Measurements from ENCODE around the gene GCC2. TPM values are rescaled to one million over a fixed set of nuclear protein-coding genes. Genes with fewer than 3 reads are reported as not detected.

Gene GCC2
- total and polyA plus RNA-seq, 2 experiments from 2014 or later, result 43.4 to 172 TPM

DNA sequence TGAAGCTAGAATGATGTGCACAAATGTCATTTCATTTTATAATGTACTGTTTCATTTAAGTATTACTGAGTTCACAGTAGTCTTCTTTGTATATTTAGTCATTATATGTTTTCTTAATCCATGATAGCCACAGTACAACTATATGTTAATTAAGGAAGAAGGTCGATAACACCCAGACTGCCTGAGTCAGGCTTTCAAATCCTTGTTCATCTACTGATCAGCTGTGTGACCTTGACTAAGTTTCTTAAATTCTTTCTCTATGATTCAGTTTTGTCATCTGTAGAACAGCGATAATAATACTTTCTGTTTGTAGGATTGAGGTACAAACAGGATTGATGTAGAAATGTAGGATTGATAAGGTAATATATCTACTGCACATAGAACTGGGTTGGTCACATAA is 5.4 kb downstream of the GCC2 start:
- Histone ChIP-seq H3K4me1 (ENCODE audit: insufficient read depth) (peaks cover 12% of the 10 kb centered on the region), H2AFZ (no peak overlapping the region), H3K79me2 (replicated peaks; ENCODE audit: insufficient read depth) (peaks cover 61% of the 10 kb centered on the region), H3K36me3 (ENCODE audit: insufficient read depth) (peaks cover 41% of the 10 kb centered on the region), H3F3A (replicated peaks; ENCODE audit: low read depth) (no peaks in the 10 kb centered on the region), H3K9me2 (ENCODE audit: insufficient read depth) (no peaks in the 10 kb centered on the region), H3K4me2 (no peak overlapping the region), H4K20me1 (replicated peaks; ENCODE audit: insufficient read depth) (peaks cover 8% of the 10 kb centered on the region; the same call in 1 of the 2 replicates), H3K4me3 (no peak overlapping the region), H3K27ac (ENCODE audit: low read depth) (no peak overlapping the region), H3K27me3 (ENCODE audit: insufficient read depth) (no peaks in the 10 kb centered on the region)
- H3K4me1 Mint-ChIP-seq, result peaks cover 13% of the 10 kb centered on the region
- ATAC-seq (no peak), DNase-seq (ENCODE audit: low spot score) (no peak)
- H3K27me3 Mint-ChIP-seq (ENCODE audit: insufficient read depth, low read depth, poor library complexity), result peaks cover 2% of the 10 kb centered on the region
- H3K27ac Mint-ChIP-seq, result no peak overlapping the region
- no peak overlapping the region for H3K4me3 Mint-ChIP-seq
- H3K36me3 Mint-ChIP-seq (ENCODE audit: low read depth), result peaks cover 79% of the 10 kb centered on the region
- TF ChIP-seq ZNF114 (CRISPR knock-in tag; IDR thresholded peaks at IDR 0.05), result no peak
- no peak for TF ChIP-seq CREB1 (CRISPR knock-in tag; IDR thresholded peaks at IDR 0.05; ENCODE audit: low read depth)
- no peak for TF ChIP-seq STAT1 (IDR thresholded peaks at IDR 0.05; ENCODE audit: unreplicated experiment)
- TF ChIP-seq, protein P1, sequence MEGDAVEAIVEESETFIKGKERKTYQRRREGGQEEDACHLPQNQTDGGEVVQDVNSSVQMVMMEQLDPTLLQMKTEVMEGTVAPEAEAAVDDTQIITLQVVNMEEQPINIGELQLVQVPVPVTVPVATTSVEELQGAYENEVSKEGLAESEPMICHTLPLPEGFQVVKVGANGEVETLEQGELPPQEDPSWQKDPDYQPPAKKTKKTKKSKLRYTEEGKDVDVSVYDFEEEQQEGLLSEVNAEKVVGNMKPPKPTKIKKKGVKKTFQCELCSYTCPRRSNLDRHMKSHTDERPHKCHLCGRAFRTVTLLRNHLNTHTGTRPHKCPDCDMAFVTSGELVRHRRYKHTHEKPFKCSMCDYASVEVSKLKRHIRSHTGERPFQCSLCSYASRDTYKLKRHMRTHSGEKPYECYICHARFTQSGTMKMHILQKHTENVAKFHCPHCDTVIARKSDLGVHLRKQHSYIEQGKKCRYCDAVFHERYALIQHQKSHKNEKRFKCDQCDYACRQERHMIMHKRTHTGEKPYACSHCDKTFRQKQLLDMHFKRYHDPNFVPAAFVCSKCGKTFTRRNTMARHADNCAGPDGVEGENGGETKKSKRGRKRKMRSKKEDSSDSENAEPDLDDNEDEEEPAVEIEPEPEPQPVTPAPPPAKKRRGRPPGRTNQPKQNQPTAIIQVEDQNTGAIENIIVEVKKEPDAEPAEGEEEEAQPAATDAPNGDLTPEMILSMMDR (conservative IDR thresholded peaks at IDR 0.05; ENCODE audit: low read depth in 2 of 2), result no peak
- TF ChIP-seq EZH2phosphoT487 (IDR thresholded peaks at IDR 0.05; ENCODE audit: unreplicated experiment), result no peak
- TF ChIP-seq, protein P2, sequence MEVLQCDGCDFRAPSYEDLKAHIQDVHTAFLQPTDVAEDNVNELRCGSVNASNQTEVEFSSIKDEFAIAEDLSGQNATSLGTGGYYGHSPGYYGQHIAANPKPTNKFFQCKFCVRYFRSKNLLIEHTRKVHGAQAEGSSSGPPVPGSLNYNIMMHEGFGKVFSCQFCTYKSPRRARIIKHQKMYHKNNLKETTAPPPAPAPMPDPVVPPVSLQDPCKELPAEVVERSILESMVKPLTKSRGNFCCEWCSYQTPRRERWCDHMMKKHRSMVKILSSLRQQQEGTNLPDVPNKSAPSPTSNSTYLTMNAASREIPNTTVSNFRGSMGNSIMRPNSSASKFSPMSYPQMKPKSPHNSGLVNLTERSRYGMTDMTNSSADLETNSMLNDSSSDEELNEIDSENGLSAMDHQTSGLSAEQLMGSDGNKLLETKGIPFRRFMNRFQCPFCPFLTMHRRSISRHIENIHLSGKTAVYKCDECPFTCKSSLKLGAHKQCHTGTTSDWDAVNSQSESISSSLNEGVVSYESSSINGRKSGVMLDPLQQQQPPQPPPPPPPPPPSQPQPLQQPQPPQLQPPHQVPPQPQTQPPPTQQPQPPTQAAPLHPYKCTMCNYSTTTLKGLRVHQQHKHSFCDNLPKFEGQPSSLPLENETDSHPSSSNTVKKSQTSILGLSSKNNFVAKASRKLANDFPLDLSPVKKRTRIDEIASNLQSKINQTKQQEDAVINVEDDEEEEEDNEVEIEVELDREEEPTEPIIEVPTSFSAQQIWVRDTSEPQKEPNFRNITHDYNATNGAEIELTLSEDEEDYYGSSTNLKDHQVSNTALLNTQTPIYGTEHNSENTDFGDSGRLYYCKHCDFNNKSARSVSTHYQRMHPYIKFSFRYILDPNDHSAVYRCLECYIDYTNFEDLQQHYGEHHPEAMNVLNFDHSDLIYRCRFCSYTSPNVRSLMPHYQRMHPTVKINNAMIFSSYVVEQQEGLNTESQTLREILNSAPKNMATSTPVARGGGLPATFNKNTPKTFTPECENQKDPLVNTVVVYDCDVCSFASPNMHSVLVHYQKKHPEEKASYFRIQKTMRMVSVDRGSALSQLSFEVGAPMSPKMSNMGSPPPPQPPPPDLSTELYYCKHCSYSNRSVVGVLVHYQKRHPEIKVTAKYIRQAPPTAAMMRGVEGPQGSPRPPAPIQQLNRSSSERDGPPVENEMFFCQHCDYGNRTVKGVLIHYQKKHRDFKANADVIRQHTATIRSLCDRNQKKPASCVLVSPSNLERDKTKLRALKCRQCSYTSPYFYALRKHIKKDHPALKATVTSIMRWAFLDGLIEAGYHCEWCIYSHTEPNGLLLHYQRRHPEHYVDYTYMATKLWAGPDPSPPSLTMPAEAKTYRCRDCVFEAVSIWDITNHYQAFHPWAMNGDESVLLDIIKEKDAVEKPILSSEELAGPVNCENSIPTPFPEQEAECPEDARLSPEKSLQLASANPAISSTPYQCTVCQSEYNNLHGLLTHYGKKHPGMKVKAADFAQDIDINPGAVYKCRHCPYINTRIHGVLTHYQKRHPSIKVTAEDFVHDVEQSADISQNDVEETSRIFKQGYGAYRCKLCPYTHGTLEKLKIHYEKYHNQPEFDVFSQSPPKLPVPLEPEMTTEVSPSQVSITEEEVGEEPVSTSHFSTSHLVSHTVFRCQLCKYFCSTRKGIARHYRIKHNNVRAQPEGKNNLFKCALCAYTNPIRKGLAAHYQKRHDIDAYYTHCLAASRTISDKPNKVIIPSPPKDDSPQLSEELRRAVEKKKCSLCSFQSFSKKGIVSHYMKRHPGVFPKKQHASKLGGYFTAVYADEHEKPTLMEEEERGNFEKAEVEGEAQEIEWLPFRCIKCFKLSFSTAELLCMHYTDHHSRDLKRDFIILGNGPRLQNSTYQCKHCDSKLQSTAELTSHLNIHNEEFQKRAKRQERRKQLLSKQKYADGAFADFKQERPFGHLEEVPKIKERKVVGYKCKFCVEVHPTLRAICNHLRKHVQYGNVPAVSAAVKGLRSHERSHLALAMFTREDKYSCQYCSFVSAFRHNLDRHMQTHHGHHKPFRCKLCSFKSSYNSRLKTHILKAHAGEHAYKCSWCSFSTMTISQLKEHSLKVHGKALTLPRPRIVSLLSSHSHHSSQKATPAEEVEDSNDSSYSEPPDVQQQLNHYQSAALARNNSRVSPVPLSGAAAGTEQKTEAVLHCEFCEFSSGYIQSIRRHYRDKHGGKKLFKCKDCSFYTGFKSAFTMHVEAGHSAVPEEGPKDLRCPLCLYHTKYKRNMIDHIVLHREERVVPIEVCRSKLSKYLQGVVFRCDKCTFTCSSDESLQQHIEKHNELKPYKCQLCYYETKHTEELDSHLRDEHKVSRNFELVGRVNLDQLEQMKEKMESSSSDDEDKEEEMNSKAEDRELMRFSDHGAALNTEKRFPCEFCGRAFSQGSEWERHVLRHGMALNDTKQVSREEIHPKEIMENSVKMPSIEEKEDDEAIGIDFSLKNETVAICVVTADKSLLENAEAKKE (CRISPR knock-in tag; IDR thresholded peaks at IDR 0.05), result no peak
- no peak for TF ChIP-seq JUNB (IDR thresholded peaks at IDR 0.05; ENCODE audit: unreplicated experiment)
- TF ChIP-seq ZNF331 (CRISPR knock-in tag; IDR thresholded peaks at IDR 0.05; ENCODE audit: low read depth), result no peak
- TF ChIP-seq POLR2AphosphoS5 (IDR thresholded peaks at IDR 0.05; ENCODE audit: low read depth), result no peak
- no peak for TF ChIP-seq EZH2 (IDR thresholded peaks at IDR 0.05; ENCODE audit: low read depth, unreplicated experiment)
- peaks cover 6% of the 10 kb centered on the region; the same call in 2 of the 3 replicates for H3K9me3 Mint-ChIP-seq
